Stimulated activated CD4-positive, alpha-beta T cell treated with anti-CD3 and anti-CD28 coated beads, Interleukin-1b, Interleukin-23, amount 100 ng/mL, for 4 hours (primary cell): Measurements from ENCODE around the gene GNG12.

ENCODE experiments used
- DNase-seq, 2 donors: peaks; one replicate each; pipeline ENCODE4 v3.0.0-alpha.2; 2020; ENCODE audit warnings: low read depth in 2 of 2

Gene GNG12

DNA sequence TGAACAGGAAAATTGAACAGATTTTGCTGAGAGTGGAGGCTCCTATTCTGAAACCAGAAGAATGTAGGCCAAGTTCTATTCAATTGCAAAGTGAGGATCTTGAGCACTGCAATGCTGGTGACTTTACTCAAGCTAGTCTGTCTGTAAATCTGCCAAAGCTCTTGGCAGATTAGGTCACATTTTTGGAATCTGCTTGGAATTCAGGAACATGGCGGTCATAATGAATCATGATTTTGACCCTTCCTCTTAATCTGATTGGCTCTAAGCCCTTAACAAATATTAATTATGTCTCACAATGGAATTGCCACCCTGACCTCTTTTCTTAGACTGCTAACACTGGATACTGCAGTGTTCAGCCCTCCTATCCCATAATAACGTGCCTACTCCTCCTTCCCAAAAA lies 7.2 kb upstream of the GNG12 start:
- no peak for DNase-seq

DNA sequence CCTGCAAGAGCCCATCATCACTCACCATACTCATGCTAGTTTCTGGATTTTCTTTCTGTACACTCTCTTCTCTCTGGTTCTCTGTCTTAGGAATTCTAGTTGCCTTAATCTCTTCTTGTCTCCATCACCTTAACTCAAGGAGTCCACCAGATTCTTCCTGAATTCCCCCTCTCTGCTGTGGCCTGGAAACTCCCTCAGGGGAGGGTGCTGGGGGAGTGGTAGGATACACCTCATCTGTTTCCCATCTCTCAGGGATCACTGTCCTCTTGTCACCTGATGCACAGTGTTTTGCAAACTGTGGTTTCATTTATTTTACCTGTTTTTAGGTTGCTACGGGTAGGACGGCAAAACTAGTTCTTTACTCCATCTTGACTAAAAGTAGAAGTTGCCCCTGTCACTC lies 6.6 kb upstream of the GNG12 start:
- no peak for DNase-seq

DNA sequence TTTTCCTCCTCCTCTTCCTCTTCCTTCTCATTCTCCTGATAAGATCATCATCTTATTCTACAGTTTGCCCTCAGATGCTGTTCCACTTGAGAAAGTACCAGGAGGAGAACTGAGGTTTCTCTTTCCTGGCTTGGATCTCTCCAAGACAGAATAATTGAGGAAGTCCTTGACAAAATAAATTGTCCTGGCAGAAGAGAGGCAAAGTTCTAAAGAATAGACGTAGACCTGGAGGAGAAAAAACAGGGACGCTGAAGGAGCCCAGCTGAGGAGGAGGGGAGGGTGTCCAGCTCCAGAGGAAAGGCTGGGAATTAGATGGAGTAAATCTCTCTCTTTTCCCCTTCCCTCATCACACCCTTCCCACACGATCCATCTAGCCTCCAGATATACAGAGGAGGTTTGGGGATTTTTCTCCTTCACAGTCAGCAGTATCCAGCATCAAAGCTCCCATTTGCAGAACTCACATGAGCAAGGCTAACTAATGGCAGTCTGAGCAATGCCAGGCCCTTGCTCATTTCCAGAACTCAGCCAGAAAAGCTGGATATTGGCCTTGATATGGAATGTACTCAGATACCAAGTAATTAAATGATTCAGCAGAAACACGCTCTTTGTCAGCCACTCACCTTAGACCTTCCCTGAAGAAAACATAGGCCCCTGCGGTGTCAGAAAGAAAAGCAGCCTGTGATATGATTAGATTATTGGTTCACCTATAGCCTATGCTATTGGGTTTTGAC lies 5.1 kb upstream of the GNG12 start:
- no peak for DNase-seq

GRCh38 chr1:67836769-67837168 lies 3.5 kb upstream of the GNG12 start:
- no peak for DNase-seq

- DNase-seq, result no peak
Measured at GRCh38 chr1:67835663-67836452, 2.6 kb upstream of the GNG12 start.

DNA sequence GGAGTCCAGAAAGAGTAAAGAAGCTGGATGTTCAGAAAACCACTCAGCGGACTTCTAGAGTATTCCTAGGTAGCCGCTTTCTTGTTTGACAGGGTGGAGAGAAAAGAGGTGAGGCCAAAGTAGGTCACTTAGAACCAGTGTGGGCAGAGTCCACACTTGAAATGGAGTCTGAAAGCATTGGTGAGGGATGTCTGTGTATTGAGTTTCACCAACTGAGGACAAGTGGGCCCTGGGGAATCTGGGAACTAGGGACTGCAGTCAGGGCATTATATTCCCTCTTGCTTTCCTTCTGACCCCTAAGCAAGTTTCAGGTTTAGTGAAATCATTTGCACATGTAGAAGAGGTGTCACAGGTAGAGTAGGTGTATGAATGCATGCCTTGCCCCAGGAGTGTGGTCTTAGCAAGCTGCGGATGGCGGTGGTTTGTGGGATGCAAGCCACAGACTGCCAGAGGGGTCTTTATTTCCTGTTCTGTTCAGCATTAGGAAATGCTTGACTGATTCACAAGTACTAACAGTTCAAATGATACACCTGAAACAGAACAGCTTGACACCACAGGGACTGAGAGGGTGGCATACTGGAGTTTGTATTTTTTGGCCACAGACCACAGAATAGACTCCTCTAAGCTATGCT lies 1.1 kb upstream of the GNG12 start:
- no peak for DNase-seq

- no peak for DNase-seq
Measured at GRCh38 chr1:67833602-67833940, 304 bp upstream of the GNG12 start.

DNA sequence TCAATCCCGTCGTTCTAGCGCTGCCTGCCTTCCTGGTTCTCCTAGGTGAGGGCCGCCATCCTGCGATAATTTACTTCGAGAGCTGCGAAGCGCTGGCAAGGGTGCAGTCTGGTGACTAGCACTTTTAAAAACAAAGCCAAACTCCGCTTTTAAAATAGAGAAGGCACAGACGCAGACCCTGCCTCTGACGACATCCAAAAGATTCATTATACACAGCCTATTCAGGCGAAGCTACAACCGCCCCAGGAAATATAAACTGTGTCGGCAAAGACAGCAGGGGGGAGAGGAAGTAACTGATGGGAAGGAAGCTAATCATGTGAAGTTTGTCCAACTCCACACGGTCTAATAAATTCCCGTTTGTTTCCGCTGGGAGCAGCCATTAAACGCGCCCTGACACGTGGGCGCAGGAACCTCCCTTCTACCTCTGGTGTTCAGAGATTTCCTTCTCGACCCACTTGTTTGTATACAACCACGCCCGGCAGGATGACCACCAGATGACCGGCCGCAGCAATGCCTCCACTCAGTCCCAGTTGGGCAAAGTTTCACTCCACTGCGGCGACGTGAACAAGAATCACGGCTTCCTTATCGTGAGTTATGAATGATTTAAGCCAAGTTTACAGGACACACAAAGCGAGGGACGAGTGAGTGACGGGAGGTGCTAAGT lies 1.3 kb downstream of the GNG12 start:
- no peak for DNase-seq

- DNase-seq, result no peak
Measured at GRCh38 chr1:67830928-67831830, 2.1 kb downstream of the GNG12 start.

GRCh38 chr1:67830226-67830625 lies 3.0 kb downstream of the GNG12 start:
- DNase-seq, result no peak

GRCh38 chr1:67827688-67828087 lies 5.6 kb downstream of the GNG12 start:
- DNase-seq, result no peak

DNA sequence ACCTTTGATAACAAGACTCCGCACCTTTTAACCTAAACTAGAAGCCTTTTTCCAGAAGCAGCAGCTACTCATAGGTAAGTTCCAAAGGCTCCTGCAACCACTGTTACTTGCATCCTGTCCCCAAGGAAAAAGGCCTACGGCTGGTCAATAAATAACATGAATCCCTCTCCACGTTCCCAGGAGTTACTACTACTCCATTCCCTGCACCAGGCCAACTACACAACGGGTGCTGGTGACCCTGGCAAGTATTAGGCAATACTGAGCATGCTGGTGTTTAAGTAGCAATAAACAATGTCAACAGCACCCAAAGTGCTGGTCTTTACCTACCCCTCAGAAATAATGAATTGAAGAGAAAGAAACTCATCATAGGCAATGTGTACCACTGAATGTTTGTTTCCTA lies 7.7 kb downstream of the GNG12 start:
- no peak for DNase-seq

- no peak for DNase-seq
Measured at GRCh38 chr1:67824766-67825165, 8.5 kb downstream of the GNG12 start.

DNA sequence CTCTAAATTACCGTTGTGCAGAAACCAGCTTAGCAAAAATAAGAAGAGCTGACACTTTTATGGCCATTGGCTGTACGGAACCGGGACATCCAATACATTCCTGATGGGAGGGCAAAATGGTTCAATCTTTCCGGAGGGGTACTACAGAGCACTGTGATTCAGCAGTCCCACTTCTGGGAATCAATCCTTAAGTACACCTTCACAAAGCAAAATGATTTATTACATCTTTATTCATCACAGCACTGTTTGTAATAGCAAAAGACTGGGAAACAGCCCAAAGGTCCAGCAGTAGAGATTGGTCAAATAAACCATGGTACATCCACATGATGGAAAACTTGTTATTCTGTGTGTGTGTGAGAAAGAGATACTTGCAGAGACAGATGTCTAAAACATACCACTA lies 9.7 kb downstream of the GNG12 start:
- DNase-seq, result no peak

GRCh38 chr1:67821263-67821662 lies 12.0 kb downstream of the GNG12 start:
- DNase-seq, result no peak

DNA sequence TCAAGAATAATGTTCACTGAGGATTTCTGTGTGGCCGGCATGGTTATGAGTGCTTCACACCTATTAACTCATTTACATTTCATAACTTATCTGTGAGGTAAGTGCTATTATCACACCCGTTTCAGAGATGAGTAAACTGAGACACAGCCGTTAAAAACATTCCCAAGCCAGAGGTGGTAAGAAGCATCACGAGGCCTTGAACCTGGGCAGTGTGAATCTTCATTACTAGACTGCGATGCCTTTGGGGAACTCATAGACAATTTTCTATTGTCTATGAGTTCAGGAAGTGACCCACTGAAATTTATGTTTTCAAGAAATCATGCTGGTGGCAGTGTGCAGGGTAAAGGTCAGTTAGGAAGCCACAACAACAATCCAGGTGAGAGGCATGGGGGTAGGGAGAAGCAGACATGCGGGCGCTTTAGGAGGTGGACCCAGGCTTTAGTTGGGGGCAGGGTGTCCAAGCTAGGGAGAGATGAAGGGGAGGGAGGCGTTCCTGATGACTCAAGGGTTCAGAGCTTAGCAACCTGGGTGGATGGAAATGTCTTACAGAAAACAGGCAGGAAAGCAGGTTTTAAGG lies 14.5 kb downstream of the GNG12 start:
- DNase-seq, result no peak

DNA sequence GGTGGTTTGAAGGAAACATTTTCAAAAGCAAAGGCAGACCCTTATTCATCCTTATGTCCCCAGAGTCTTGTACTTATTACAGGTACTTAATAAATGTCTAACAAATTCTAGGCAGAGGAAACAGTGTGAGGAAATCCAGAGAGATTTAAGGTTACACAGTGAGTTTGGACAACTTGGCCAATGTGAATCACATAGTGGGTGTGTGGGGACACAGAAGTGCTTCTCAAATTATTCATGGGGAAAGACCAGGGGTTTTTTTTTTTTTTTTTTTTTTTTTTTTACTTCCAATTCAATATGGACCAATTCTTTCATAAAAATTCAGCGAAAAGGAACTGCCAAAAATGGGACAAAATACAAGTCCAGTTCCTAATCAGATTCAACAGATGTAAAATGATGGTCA lies 15.1 kb downstream of the GNG12 start:
- no peak for DNase-seq

DNA sequence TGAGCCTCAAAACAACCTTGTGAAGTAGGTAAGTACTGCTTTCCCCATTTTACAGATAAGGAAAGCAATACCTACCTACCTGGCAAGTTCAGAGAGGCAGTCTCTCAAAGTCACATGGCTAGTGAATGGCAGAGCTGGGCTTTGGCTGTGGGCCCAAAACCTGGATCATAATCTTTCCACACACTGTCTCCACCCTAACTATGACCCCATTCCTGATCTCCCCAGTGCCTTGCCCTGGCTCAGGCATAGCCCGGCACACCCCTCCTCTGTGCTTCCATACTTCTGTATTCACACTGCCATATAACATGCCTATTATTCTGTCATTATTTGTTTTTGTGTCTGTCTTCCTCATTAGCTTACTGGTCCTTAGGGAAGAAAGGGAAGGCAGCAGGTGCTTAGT lies 15.9 kb downstream of the GNG12 start:
- DNase-seq, result no peak

DNA sequence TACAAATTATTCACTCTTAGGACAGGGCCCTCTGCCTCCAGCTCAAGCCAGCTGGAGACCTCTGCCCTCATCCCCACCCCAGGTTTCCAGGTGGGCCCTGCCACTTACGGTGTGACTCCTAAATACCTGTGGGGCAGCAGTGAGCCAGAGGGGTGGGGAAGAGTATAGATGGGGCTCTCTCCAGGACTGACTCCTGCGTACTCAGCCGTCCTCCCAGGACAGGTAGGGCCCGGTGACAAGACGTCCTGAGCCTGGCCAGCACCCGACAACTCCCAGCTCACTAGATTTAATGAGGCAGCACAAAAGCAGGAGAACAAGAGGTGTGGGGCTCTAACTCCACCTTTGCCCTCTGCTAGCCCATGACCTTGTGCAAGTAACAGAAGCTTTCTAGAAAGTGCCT lies 16.8 kb downstream of the GNG12 start:
- DNase-seq, result no peak

GRCh38 chr1:67816095-67816475 lies 17.2 kb downstream of the GNG12 start:
- no peak for DNase-seq
